IPS DF 4.7 (cell line): ENCODE data around the gene SMG6.
"Not testable (repeated sequence)": the region's sequence is repeated elsewhere in the genome, so short reads cannot be mapped to it uniquely, and the experiment has no call there.

Experiments
- DNase-seq: peaks from one replicate; pipeline ENCODE4 v3.0.0-alpha.2; 2013; ENCODE audit warnings: low spot score; ENCODE audit errors: extremely low read depth

SMG6 gene

DNA sequence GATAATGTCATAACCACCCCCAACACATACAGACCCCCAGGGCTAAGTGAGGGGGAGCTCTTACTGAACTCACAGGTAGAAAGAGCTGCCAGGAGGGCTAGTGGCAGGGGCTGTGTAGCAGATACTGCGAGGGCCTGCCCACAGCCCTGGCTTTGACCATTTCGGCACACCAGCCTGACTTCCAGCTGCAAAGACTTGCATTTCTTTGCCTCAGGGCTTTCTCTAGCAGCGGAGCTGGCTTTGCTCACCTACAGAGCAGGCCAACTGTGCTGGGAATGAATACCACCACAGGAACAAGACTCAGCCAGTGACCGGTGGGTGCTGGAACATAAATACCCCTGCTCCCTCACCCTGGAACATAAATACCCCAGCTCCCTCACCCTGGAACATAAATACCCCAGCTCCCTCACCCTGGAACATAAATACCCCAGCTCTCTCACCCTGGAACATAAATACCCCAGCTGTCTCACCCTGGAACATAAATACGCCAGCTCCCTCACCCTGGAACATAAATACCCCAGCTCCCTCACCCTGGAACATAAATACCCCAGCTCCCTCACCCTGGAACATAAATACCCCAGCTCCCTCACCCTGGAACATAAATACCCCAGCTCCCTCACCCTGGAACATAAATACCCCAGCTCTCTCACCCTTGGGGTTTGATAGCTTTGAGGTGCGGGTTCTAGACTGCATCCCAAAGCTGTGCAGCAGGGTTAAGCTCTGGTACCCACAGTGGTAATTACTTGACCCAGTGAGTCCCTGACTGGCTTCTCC, 290.2 kb downstream of the SMG6 start:
- DNase-seq: not testable (repeated sequence)

- DNase-seq: no peak
Measured at GRCh38 chr17:2012499-2012898, 291.1 kb downstream of the SMG6 start.

- no peak for DNase-seq
Measured at GRCh38 chr17:2011411-2012371, 291.9 kb downstream of the SMG6 start.
